ENCODE measurements around the gene INPP4A. TPM values are rescaled to one million over a fixed set of nuclear protein-coding genes. Genes with fewer than 3 reads are reported as not detected.
A peak's percentile ranks its signal among the peaks of the same experiment; 100 is the strongest.

The INPP4A gene
- total RNA-seq, 1 donor from 2014 or later, result 32.4 TPM

DNA sequence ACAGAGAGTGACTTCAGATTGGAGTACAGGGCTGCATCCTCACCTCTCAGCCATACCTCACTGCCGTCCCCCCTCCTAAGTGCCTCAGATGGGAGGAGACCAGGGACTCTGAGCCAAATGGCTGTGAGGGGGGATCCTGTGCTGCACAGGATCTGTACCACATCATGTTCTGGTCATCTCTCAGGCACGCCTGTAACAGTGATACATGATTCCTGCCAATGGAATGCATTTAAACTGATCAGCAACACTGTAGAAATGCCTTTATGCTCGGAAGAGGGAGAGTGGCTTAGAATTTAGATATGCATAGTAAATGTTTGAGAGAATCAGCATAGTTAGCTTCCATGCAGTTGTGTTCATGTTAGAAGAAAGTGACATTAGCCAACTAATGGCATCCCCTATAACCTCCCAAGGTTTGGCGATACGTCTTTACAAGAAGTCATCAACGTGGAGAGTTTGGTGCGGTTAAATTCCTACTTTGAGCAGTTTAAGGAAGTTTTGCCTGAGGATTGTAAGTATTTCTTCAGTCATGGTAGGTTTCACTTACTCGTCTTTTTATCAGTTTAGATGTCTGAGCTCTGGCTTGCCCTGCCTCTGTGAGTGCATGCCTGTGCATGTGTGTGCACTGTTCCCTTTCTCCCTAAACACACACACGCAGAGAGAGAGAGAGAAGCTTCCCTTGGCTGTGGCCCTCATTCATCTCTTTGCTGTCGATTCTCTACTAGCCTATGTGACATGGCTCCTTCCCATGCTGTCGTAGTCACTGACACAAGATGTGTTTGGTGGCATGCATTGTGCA is 123.7 kb downstream of the INPP4A start:
- no peaks in the 10 kb centered on the region for H3K9me3 Mint-ChIP-seq
- no peaks in the 10 kb centered on the region for H3K4me1 Mint-ChIP-seq
- no peak for DNase-seq (ENCODE audit: low read depth, low spot score)
- H3K4me3 Mint-ChIP-seq, result no peak overlapping the region
- H3K36me3 Mint-ChIP-seq (ENCODE audit: low read depth), result peaks cover 7% of the 10 kb centered on the region
- H3K27ac Mint-ChIP-seq (ENCODE audit: unreplicated experiment), result no peak overlapping the region
- TF ChIP-seq, protein P1, sequence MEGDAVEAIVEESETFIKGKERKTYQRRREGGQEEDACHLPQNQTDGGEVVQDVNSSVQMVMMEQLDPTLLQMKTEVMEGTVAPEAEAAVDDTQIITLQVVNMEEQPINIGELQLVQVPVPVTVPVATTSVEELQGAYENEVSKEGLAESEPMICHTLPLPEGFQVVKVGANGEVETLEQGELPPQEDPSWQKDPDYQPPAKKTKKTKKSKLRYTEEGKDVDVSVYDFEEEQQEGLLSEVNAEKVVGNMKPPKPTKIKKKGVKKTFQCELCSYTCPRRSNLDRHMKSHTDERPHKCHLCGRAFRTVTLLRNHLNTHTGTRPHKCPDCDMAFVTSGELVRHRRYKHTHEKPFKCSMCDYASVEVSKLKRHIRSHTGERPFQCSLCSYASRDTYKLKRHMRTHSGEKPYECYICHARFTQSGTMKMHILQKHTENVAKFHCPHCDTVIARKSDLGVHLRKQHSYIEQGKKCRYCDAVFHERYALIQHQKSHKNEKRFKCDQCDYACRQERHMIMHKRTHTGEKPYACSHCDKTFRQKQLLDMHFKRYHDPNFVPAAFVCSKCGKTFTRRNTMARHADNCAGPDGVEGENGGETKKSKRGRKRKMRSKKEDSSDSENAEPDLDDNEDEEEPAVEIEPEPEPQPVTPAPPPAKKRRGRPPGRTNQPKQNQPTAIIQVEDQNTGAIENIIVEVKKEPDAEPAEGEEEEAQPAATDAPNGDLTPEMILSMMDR (conservative IDR thresholded peaks at IDR 0.05), result no peak
- H3K27me3 Mint-ChIP-seq (ENCODE audit: low read depth), result no peaks in the 10 kb centered on the region

DNA sequence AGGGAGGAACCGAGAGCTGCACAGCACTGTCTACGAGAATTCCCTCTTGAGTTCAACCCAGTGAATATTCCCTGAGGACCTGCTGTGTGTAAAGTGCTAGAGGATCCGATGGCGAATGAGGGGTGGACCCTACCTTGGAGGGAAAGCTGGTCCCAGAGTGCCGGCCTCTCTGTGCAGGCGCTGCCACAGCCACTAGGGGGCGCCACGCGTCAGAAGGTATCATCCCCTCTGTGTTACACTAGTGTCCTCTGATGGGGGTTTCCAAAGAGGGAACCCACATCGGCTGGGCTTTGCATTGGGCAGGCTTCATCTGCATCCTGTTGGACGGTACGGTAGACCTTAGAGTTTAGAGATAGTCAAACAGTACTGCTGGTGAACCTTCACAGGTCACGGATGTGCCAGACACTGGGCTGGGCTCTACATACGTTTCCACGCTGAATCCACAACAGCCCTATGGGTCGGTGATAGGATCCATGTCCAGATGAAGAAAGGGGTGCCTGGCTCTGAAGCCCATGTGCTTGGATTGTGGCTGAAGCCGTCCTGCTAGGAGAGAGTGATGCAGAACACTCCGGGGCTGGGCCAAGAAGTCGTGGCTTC is 124.6 kb downstream of the INPP4A start:
- Mint-ChIP-seq H3K4me1 (no peaks in the 10 kb centered on the region), H3K36me3 (ENCODE audit: low read depth) (peaks cover 7% of the 10 kb centered on the region), H3K27me3 (ENCODE audit: low read depth) (no peaks in the 10 kb centered on the region), H3K27ac (ENCODE audit: unreplicated experiment) (no peak overlapping the region), H3K4me3 (no peak overlapping the region), H3K9me3 (no peaks in the 10 kb centered on the region)
- DNase-seq (ENCODE audit: low read depth, low spot score), result peak; percentile 60
- TF ChIP-seq, protein P1 (conservative IDR thresholded peaks at IDR 0.05), result peak; percentile 80

DNA sequence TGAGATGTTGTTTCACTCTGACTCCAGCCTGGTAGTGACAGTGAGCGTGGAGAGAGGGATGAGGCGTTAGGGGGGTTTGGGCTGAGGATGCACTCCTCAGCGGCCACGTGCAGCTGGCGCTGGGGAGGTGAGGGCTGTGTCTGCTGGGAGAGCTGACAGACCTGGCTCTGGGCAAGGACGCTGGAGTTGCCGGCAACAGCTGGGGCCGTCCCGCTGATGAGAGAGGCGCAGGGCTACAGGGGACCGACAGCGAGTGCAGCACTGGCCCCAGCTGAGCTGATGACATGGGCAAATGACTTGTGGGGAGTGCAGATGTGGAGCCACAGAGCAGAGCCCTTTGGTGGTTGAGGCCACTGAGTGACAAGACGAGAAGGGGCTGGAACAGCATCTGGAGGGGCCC is 125.3 kb downstream of the INPP4A start:
- Mint-ChIP-seq H3K9me3 (no peaks in the 10 kb centered on the region), H3K27ac (ENCODE audit: unreplicated experiment) (peak overlapping the region; percentile 57), H3K36me3 (ENCODE audit: low read depth) (peaks cover 7% of the 10 kb centered on the region), H3K4me3 (no peak overlapping the region), H3K4me1 (no peaks in the 10 kb centered on the region), H3K27me3 (ENCODE audit: low read depth) (no peaks in the 10 kb centered on the region)
- DNase-seq (ENCODE audit: low read depth, low spot score), result no peak
- TF ChIP-seq, protein P1 (conservative IDR thresholded peaks at IDR 0.05), result no peak

DNA sequence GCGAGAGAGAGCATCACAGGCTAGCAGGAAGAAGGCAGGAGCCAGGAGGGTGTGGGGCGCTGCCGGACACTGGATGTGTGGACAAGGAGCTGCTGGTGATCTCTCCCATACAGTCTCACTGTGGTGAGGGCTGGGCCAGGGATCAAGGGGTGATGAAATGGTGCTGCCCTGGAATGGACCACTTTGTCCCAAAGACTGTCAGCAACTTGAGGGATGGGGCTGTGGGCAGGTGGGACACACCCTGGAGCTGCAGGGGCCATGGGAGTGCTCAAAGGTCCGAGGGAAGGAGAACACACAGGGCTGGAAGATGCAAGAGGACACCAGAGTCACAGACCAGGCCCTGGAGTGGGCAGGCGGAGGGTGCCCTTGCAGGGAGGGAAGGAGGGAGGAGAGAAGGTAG is 125.7 kb downstream of the INPP4A start:
- Mint-ChIP-seq H3K27me3 (ENCODE audit: low read depth) (no peaks in the 10 kb centered on the region), H3K36me3 (ENCODE audit: low read depth) (peaks cover 7% of the 10 kb centered on the region), H3K27ac (ENCODE audit: unreplicated experiment) (peak overlapping the region; percentile 57), H3K4me3 (no peak overlapping the region), H3K4me1 (no peaks in the 10 kb centered on the region), H3K9me3 (no peaks in the 10 kb centered on the region)
- TF ChIP-seq, protein P1 (conservative IDR thresholded peaks at IDR 0.05), result no peak
- no peak for DNase-seq (ENCODE audit: low read depth, low spot score)

DNA sequence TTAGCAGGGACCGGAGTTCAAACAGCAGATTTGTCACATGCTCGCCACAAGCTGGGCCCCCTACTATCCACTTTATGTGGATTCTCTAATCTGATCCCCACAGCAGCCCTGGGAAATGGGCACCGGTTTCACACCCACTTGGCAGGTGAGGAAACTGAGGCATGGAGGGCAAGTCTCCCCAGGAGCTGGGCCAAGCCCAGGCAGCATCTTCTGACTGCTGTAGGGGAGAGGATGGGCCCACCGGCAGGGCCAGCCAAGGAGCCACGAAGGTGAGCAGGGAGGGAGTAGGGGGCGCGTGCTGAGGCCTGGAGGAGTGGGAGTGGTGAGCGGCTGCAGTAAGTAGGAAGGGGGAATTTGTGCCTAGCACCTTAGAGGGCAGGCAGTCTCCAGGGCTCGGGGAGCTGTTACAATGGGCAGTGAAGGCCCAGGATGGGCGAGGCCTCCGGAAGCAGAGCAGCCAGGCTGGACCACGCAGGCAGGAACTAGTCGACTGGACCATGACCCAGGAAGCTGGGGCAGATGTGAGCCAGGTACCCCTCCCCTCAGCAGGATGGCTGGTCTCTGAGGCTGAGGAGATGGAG is 126.6 kb downstream of the INPP4A start:
- DNase-seq (ENCODE audit: low read depth, low spot score), result no peak
- H3K27me3 Mint-ChIP-seq (ENCODE audit: low read depth), result no peaks in the 10 kb centered on the region
- H3K36me3 Mint-ChIP-seq (ENCODE audit: low read depth), result peaks cover 5% of the 10 kb centered on the region

More for the DNA sequence above, 126.6 kb downstream of the INPP4A start:
- no peaks in the 10 kb centered on the region for H3K9me3 Mint-ChIP-seq
- TF ChIP-seq, protein P1 (conservative IDR thresholded peaks at IDR 0.05), result no peak
- H3K4me3 Mint-ChIP-seq, result no peak overlapping the region
- H3K27ac Mint-ChIP-seq (ENCODE audit: unreplicated experiment), result no peak overlapping the region
- H3K4me1 Mint-ChIP-seq, result no peaks in the 10 kb centered on the region

Data from neural crest cell (in vitro differentiated cells).